HEK293 (cell line): ENCODE results near the gene RNF166.

Source experiments
- CTCF ChIP-seq: fragments of 450-650 bp; formaldehyde crosslinking; IDR thresholded peaks from 2 replicates; pipeline ENCODE4 v1.5.1; 2016; ENCODE audit warnings: missing biosample characterization, missing genetic modification characterization
- KLF1 ChIP-seq: fragments of 450-650 bp; formaldehyde crosslinking; IDR thresholded peaks from 2 replicates; pipeline ENCODE4 v1.5.1; 2016; ENCODE audit warnings: missing biosample characterization, missing genetic modification characterization
- PBX3 ChIP-seq: sonication (generic); formaldehyde crosslinking; IDR thresholded peaks from 2 replicates; pipeline ENCODE4 v1.8.1; 2022; ENCODE audit warnings: mild to moderate bottlenecking, moderate library complexity, missing genetic modification reagents
- ZNF214 ChIP-seq: fragments of 450-650 bp; formaldehyde crosslinking; IDR thresholded peaks from 2 replicates; pipeline ENCODE4 v1.5.1; 2017; ENCODE audit warnings: missing biosample characterization, mild to moderate bottlenecking, missing genetic modification characterization, borderline replicate concordance
- ZNF274 ChIP-seq, 2 experiments: fragments of 200-500 bp in 1 of 2; fragments of 450-650 bp in 1 of 2; sonication (Bioruptor generic) in 1 of 2; formaldehyde crosslinking in 1 of 2; IDR thresholded peaks; 2 replicates each; pipeline versions ENCODE4 v1.5.1 to v1.6.1; 2014 to 2016; ENCODE audit warnings: borderline replicate concordance in 1 of 2, inconsistent platforms in 1 of 2, low read length in 1 of 2, missing biosample characterization in 1 of 2, missing genetic modification characterization in 1 of 2
- ZXDB ChIP-seq: fragments of 450-650 bp; formaldehyde crosslinking; IDR thresholded peaks from 2 replicates; pipeline ENCODE4 v1.5.1; 2016; ENCODE audit warnings: missing biosample characterization, missing genetic modification characterization

GRCh38 chr16:88723911-88724310 lies 17.7 kb upstream of the RNF166 start:
- TF ChIP-seq ZXDB (tag by site-specific recombination) (no peak), KLF1 (tag by site-specific recombination) (no peak), ZNF274 (IDR thresholded peaks at IDR 0.05; ENCODE audit: low read length) (no peak), ZNF274 (tag by site-specific recombination; IDR thresholded peaks at IDR 0.05; ENCODE audit: borderline replicate concordance) (no peak), CTCF (tag by site-specific recombination) (no peak), PBX3 (CRISPR knock-in tag) (no peak), ZNF214 (tag by site-specific recombination) (no peak)
